Measurements from ENCODE around the gene SMCR8. TPM values are rescaled to one million over a fixed set of nuclear protein-coding genes. Genes with fewer than 3 reads are reported as not detected.
"Not testable (repeated sequence)": the region's sequence is repeated elsewhere in the genome, so short reads cannot be mapped to it uniquely, and the experiment has no call there.

SMCR8 gene
- total RNA-seq, 3 donors from 2014 or later, result 20.1 to 24.1 (median 21.9) TPM

DNA sequence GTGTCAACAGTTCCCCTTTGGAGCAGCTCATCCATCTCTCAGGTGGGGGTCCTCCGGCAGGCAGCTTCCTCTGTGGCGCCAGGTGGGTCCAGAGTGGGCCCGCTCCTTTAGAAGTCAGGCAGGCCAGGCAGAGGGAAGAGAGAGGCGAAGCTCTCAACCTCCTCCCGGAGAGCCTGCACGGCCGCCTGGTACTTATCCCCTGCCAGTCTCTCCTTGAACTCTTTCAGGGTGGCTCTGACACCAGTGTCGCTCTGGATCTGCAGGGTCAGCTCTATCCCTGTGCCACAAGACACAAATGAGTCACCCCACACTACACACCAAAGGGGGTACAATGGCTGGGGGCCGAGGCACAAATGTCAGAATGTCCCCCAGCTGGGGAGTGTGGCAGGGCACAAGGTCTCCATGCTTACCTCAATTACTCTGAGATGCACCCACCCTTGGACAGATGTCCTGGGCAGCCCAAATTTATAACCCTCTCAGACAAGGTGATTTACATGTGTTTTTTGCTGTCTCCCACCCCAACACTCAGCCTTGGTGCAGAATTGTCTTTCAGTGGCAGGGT lies 13.6 kb downstream of the SMCR8 start:
- Histone ChIP-seq H3K36me3 (ENCODE audit: low read depth) (no peaks in the 10 kb centered on the region), H3K9me3 (no peaks in the 10 kb centered on the region), H3K4me3 (no peak overlapping the region), H3K4me1 (ENCODE audit: low read depth) (no peaks in the 10 kb centered on the region)
- intact Hi-C loops (cut with DNase I, micrococcal nuclease), result no loop called here
- no peak for ATAC-seq
- TF ChIP-seq, protein P1, sequence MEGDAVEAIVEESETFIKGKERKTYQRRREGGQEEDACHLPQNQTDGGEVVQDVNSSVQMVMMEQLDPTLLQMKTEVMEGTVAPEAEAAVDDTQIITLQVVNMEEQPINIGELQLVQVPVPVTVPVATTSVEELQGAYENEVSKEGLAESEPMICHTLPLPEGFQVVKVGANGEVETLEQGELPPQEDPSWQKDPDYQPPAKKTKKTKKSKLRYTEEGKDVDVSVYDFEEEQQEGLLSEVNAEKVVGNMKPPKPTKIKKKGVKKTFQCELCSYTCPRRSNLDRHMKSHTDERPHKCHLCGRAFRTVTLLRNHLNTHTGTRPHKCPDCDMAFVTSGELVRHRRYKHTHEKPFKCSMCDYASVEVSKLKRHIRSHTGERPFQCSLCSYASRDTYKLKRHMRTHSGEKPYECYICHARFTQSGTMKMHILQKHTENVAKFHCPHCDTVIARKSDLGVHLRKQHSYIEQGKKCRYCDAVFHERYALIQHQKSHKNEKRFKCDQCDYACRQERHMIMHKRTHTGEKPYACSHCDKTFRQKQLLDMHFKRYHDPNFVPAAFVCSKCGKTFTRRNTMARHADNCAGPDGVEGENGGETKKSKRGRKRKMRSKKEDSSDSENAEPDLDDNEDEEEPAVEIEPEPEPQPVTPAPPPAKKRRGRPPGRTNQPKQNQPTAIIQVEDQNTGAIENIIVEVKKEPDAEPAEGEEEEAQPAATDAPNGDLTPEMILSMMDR (IDR thresholded peaks at IDR 0.05), result no peak
- DNase-seq, result no peak

DNA sequence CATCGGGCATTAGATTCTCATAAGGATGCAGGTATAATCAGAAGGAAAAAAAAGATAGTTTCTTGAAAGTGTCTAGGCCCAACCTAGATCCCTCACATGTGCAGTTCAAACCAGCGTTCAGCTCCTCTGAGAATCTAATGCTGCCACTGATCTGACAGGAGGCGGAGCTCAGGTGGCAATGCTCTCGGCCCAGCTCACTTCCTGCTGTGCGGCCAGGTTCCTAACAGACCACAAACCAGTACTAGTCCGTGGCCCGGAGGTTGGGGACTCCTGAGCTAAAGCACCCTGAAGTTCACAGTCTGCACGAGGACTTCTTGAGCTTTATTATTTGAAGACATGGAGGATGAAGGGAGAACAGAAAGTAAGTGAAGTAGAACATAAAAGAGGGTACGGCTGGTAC lies 16.8 kb downstream of the SMCR8 start:
- DNase-seq (no peak), ATAC-seq (peak; percentile 42)
- Histone ChIP-seq H3K9me3 (no peaks in the 10 kb centered on the region), H3K4me1 (ENCODE audit: low read depth) (no peaks in the 10 kb centered on the region), H3K4me3 (no peak overlapping the region), H3K36me3 (ENCODE audit: low read depth) (no peaks in the 10 kb centered on the region)
- intact Hi-C loops (cut with DNase I, micrococcal nuclease), result no loop called here
- TF ChIP-seq, protein P1 (IDR thresholded peaks at IDR 0.05), result no peak

DNA sequence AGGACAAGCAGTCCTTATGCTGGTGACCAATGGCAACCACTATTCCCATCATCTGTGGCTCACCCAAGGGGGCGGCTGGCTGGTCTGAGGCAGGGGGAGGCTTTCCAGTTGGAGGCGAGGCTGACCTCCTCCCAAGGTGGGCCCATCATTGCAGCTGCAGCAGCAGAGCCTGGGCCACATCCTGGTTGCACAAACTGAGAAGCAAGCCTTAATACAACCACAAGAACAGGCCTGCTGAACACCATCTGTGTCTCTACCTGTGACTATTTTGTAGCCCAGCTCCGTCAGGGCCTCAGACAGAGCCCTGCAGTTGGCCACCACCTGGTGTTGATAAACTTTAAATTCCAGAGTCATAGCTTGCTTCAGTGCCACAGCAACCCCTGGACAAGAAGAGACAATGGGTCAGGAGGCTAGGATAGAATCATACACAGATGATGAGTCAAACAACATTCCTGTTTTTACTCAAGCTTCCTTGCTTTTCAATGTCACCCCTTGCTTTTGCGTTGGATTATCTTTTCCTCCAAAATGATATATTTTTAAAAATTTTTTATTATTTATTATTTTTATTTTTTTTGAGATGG lies 17.9 kb downstream of the SMCR8 start:
- Histone ChIP-seq H3K36me3 (ENCODE audit: low read depth) (no peaks in the 10 kb centered on the region), H3K4me3 (no peak overlapping the region), H3K4me1 (ENCODE audit: low read depth) (no peaks in the 10 kb centered on the region), H3K9me3 (no peaks in the 10 kb centered on the region)
- intact Hi-C loops (cut with DNase I, micrococcal nuclease), result no loop called here
- TF ChIP-seq, protein P1 (IDR thresholded peaks at IDR 0.05), result no peak
- ATAC-seq (peak; percentile 19), DNase-seq (no peak)

DNA sequence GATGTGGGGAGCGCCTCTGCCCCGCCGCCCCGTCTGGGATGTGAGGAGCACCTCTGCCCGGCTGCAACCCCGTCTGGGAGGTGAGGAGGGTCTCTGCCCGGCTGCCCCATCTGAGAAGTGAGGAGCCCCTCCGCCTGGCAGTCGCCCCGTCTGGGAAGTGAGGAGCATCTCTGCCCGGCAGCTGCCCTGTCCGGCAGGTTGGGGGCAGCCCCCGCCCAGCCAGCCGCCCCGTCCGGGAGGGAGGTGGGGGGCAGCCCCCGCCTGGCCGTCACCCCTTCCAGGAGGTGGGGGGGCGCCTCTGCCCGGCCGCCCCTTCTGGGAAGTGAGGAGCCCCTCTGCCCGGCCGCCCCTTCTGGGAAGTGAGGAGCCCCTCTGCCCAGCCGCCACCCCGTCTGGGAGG lies 23.1 kb downstream of the SMCR8 start:
- H3K9me3 ChIP-seq; DNase-seq; intact Hi-C loops (cut with DNase I, micrococcal nuclease); H3K4me1 ChIP-seq (ENCODE audit: low read depth); ATAC-seq; H3K4me3 ChIP-seq; H3K36me3 ChIP-seq (ENCODE audit: low read depth): not testable (repeated sequence)

DNA sequence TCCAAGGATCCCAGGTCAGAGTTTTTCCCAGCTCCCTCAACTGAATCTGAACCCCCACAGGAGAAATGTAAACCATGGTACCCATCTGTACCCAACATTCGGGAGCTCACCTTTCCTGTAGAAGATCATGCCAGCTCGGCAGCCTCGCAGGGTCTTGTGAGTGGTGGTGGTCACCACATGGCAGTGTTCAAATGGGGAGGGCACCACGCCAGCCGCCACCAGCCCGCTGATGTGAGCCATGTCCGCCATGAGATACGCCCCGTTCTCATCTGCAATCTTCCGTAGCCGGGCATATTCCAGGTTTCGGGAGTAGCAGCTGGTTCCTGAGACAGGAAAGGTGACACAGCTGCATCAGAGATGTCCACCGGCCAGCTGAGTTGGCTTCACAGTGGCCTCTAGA lies 24.8 kb downstream of the SMCR8 start:
- no peak for ATAC-seq
- no peaks in the 10 kb centered on the region for H3K36me3 ChIP-seq (ENCODE audit: low read depth)

DNA sequence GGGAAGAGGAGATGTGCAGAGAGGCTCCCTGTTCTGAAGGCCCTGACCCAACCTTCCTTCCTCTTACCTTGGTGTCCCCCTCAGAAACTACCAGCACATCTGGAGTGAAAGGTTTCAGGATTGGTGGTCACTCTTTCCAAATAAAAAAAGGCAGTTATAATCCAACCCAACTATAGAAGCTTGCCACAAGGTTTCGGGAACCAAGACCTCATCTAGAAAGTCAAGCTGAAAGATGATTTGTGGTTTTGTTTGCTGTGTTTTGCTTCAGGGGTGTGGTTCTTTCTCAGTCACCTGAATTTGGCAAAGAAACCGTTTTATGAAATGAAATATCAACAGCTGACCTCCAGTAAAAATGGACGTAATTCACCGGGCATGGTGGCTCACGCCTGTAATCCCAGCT lies 28.9 kb downstream of the SMCR8 start:
- H3K4me1 ChIP-seq (ENCODE audit: low read depth), result no peaks in the 10 kb centered on the region
- H3K9me3 ChIP-seq, result no peaks in the 10 kb centered on the region
- DNase-seq (no peak), ATAC-seq (no peak)
- no peak overlapping the region for H3K4me3 ChIP-seq
- intact Hi-C loops (cut with DNase I, micrococcal nuclease), result no loop called here
- TF ChIP-seq, protein P1 (IDR thresholded peaks at IDR 0.05), result no peak
- H3K36me3 ChIP-seq (ENCODE audit: low read depth), result no peaks in the 10 kb centered on the region

More for the DNA sequence above, 24.8 kb downstream of the SMCR8 start:
- Histone ChIP-seq H3K4me1 (ENCODE audit: low read depth) (no peaks in the 10 kb centered on the region), H3K9me3 (no peaks in the 10 kb centered on the region), H3K4me3 (no peak overlapping the region)
- no peak for DNase-seq
- intact Hi-C loops (cut with DNase I, micrococcal nuclease), result no loop called here
- TF ChIP-seq, protein P1 (IDR thresholded peaks at IDR 0.05), result no peak

Measured in mucosa of descending colon (tissue), 3 donors.